Measurements from ENCODE around the gene TP53BP2. TPM values are rescaled to one million over a fixed set of nuclear protein-coding genes. Genes with fewer than 3 reads are reported as not detected.

The TP53BP2 gene
- total RNA-seq, 1 experiment from 2014 or later, result 38.2 TPM

- CTCF ChIA-PET, result no interaction called here
- POLR2A ChIA-PET, result no interaction called here
- H3K36me3 ChIP-seq (ENCODE audit: control insufficient read depth in 1 of 2, insufficient read depth in 2 of 2, low read length in 2 of 2), result peaks cover 35 to 82% of the 10 kb centered on the region in 2 experiments
Observed at GRCh38 chr1:223754681-223755431, 90.9 kb downstream of the TP53BP2 start.

More at GRCh38 chr1:223754681-223755431, 90.9 kb downstream of the TP53BP2 start:
- no peak overlapping the region for H3K4me3 ChIP-seq (replicated peaks in 1 of 2; ENCODE audit: low read depth in 1 of 2, low read length in 2 of 2)
- no peaks in the 10 kb centered on the region for H3K9me3 ChIP-seq (ENCODE audit: control insufficient read depth in 1 of 2, insufficient read depth in 1 of 2, low read depth in 1 of 2, low read length in 2 of 2)
- TF ChIP-seq CEBPB (IDR thresholded peaks at IDR 0.05; ENCODE audit: low read depth) (no peak), JUND (IDR thresholded peaks at IDR 0.05) (no peak), FOSL1 (IDR thresholded peaks at IDR 0.05; ENCODE audit: low read depth) (no peak), POLR2AphosphoS5 (IDR thresholded peaks at IDR 0.05; ENCODE audit: low read depth, low read length) (no peak), TCF7L2 (IDR thresholded peaks at IDR 0.05; ENCODE audit: borderline replicate concordance, extremely low read depth, insufficient read depth, insufficient read length) (no peak), EZH2 (IDR thresholded peaks at IDR 0.05) (no peak), ATF3 (IDR thresholded peaks at IDR 0.05) (no peak), ZNF274 (IDR thresholded peaks at IDR 0.05; ENCODE audit: low read depth, low read length) (no peak), SIN3A (IDR thresholded peaks at IDR 0.05; ENCODE audit: low read depth) (no peak), CBX3 (IDR thresholded peaks at IDR 0.05; ENCODE audit: low read depth) (no peak), POLR2A (IDR thresholded peaks at IDR 0.05; ENCODE audit: borderline replicate concordance, extremely low read depth, insufficient read depth, insufficient read length) (no peak), SP1 (IDR thresholded peaks at IDR 0.05; ENCODE audit: low read depth) (no peak), SRF (IDR thresholded peaks at IDR 0.05; ENCODE audit: low read depth) (no peak), REST (IDR thresholded peaks at IDR 0.05; ENCODE audit: low read depth) (no peak), ELF1 (IDR thresholded peaks at IDR 0.05; ENCODE audit: borderline replicate concordance, low read depth) (no peak), RAD21 (IDR thresholded peaks at IDR 0.05; ENCODE audit: low read depth) (no peak), MAX (IDR thresholded peaks at IDR 0.05) (no peak), EZH2phosphoT487 (IDR thresholded peaks at IDR 0.05; ENCODE audit: borderline replicate concordance) (no peak)
- TF ChIP-seq, protein P1, sequence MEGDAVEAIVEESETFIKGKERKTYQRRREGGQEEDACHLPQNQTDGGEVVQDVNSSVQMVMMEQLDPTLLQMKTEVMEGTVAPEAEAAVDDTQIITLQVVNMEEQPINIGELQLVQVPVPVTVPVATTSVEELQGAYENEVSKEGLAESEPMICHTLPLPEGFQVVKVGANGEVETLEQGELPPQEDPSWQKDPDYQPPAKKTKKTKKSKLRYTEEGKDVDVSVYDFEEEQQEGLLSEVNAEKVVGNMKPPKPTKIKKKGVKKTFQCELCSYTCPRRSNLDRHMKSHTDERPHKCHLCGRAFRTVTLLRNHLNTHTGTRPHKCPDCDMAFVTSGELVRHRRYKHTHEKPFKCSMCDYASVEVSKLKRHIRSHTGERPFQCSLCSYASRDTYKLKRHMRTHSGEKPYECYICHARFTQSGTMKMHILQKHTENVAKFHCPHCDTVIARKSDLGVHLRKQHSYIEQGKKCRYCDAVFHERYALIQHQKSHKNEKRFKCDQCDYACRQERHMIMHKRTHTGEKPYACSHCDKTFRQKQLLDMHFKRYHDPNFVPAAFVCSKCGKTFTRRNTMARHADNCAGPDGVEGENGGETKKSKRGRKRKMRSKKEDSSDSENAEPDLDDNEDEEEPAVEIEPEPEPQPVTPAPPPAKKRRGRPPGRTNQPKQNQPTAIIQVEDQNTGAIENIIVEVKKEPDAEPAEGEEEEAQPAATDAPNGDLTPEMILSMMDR (IDR thresholded peaks at IDR 0.05 in 2 of 3, conservative IDR thresholded peaks at IDR 0.05 in 1 of 3; ENCODE audit: borderline replicate concordance in 1 of 3, insufficient read depth in 1 of 3, low read depth in 2 of 3, low read length in 2 of 3), result no peak
- TF ChIP-seq, protein P2, sequence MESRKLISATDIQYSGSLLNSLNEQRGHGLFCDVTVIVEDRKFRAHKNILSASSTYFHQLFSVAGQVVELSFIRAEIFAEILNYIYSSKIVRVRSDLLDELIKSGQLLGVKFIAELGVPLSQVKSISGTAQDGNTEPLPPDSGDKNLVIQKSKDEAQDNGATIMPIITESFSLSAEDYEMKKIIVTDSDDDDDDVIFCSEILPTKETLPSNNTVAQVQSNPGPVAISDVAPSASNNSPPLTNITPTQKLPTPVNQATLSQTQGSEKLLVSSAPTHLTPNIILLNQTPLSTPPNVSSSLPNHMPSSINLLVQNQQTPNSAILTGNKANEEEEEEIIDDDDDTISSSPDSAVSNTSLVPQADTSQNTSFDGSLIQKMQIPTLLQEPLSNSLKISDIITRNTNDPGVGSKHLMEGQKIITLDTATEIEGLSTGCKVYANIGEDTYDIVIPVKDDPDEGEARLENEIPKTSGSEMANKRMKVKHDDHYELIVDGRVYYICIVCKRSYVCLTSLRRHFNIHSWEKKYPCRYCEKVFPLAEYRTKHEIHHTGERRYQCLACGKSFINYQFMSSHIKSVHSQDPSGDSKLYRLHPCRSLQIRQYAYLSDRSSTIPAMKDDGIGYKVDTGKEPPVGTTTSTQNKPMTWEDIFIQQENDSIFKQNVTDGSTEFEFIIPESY (IDR thresholded peaks at IDR 0.05; ENCODE audit: extremely low read depth, insufficient replicate concordance, low read length), result no peak
- H3K27me3 ChIP-seq (ENCODE audit: insufficient read depth, low read length), result no peaks in the 10 kb centered on the region
- intact Hi-C loops (cut with micrococcal nuclease), result no loop called here
- H3K27ac ChIP-seq (ENCODE audit: low read depth, low read length), result no peak overlapping the region
- peaks cover 8% of the 10 kb centered on the region; the same call in 1 of the 2 replicates for H3K79me2 ChIP-seq (ENCODE audit: insufficient read depth, low read length)
- no TSS peak for BruUV-seq (replicated peaks)
- no peak overlapping the region for H3K4me2 ChIP-seq (ENCODE audit: low read length)
- no peak overlapping the region for H3K9ac ChIP-seq (ENCODE audit: low read length)
- no peaks in the 10 kb centered on the region for H4K20me1 ChIP-seq (ENCODE audit: insufficient read depth)
- H3K4me1 ChIP-seq (ENCODE audit: control insufficient read depth in 1 of 2, insufficient read depth in 2 of 2, low read length in 2 of 2), result no peaks in the 10 kb centered on the region
- RAD21 ChIA-PET (ENCODE audit: low non-redundant PET in 1 of 2, low total read pairs in 2 of 2, uncharacterized antibody in 2 of 2, unreplicated experiment in 2 of 2), result no interaction called here
- no peak for DNase-seq (ENCODE audit: low read depth, low spot score)
- no peak for ATAC-seq
- no peaks in the 10 kb centered on the region for H3K9me2 ChIP-seq (ENCODE audit: insufficient read depth)
- no peak overlapping the region for H2AFZ ChIP-seq (ENCODE audit: low read depth, low read length, poor library complexity, severe bottlenecking)

All from HCT116 (cell line).